Pancreas (tissue), 10 donors: ENCODE data around the gene KIF4A. TPM values are rescaled to one million over a fixed set of nuclear protein-coding genes. Genes with fewer than 3 reads are reported as not detected.

ENCODE experiments used
- ATAC-seq, 4 donors: fragments of 200-7000 bp; cut with Tn5 transposase; one replicate each; pipeline versions ENCODE4 v1.8.0 to v1.9.1; 2020; ENCODE audit warnings: mild to moderate bottlenecking in 4 of 4, moderate library complexity in 4 of 4
- DNase-seq, 6 donors: peaks; one replicate each; pipeline ENCODE4 v3.0.0-alpha.2; 2020
- FAIRE-seq: peaks from 2 replicates; lab custom pipeline; 2012; peaks lifted over from hg19 to GRCh38; lab: Jason Lieb, UNC
- H3K27ac ChIP-seq, 4 donors: fragments of 200-600 bp; sonication (generic); 1 replicate in 3 of 4; 2 replicates in 1 of 4; pipeline versions ENCODE4 v1.5.0 to v1.8.0; 2020
- H3K27me3 ChIP-seq, 4 donors: fragments of 200-600 bp; one replicate each; pipeline ENCODE4 v1.8.0; 2021
- H3K36me3 ChIP-seq, 3 donors: fragments of 200-600 bp; sonication (generic) in 1 of 3; one replicate each; pipeline versions ENCODE4 v1.5.0 to v1.8.0; 2020 to 2021
- H3K4me1 ChIP-seq, 3 donors: fragments of 200-600 bp; one replicate each; pipeline ENCODE4 v1.8.0; 2021
- H3K4me3 ChIP-seq, 4 donors: fragments of 200-600 bp; sonication (generic) in 2 of 4; one replicate each; pipeline versions ENCODE4 v1.5.0 to v1.8.0; 2020 to 2021
- H3K9me3 ChIP-seq, 4 donors: fragments of 200-600 bp; one replicate each; pipeline ENCODE4 v1.8.0; 2021
- WGBS, 2 donors: extraction: QIAGEN DNeasy Blood & Tissue Kit; methylation state at CpG; one replicate each; pipeline ENCODE4 v1.1.7; 2013; 5-methylcytosine and 5-hydroxymethylcytosine counted together
- intact Hi-C, 3 donors: fragments of 100-400 bp; cut with DNase I; formaldehyde crosslinking; loops; one replicate each; pipeline versions ENCODE4 v1.11.1 to v1.14.2; 2022
- polyA plus RNA-seq, 2 donors: library from polyadenylated mRNA; stranded (reverse); fragments of 200-250 nt; gene quantifications; one replicate each; pipeline ENCODE4 v1.2.3, GENCODE V29; 2013
- total RNA-seq, 6 donors: library from RNA; stranded (reverse); fragmentation: NEBNext Ultra II Directional in 4 of 6; extraction: Animal tissue kit (Norgen Biotek cat#: 25700) in 4 of 6; gene quantifications; one replicate each; pipeline versions ENCODE4 v1.2.1 to v1.2.4, GENCODE V29; 2021 to 2023
- TF ChIP-seq, protein P1 (sequence below), 4 donors: fragments of 200-600 bp; sonication (generic) in 3 of 4; IDR thresholded peaks; one replicate each; pipeline versions ENCODE4 v1.5.0 to v1.8.0; 2021; ENCODE audit warnings: antibody characterized with exemption in 4 of 4
- donor health status: healthy with polysubstance abuse.
- donor health status: DM: no; HTN: no; CAD: no; lungs with moderate emphysema.
- donor health status: DM: no; HTN: no; CAD: no.
- donor health status: control.
- donor health status: control.
- donor health status: Bipolar disorder and iron deficiency.
- donor health status: DM: yes; HTN: yes; CAD: no.
- donor health status: DM: no; HTN: no; CAD: no.
- donor health status: DM: no; HTN: no; CAD: no.
- donor health status: DM: yes; HTN: yes; CAD: no.

The KIF4A gene
- total and polyA plus RNA-seq, 8 donors: 0.04 to 0.72 (median 0.12) TPM; not detected in 1

- Histone ChIP-seq H3K9me3 (no peaks in the 10 kb centered on the region), H3K36me3 (no peaks in the 10 kb centered on the region), H3K4me3 (no peak overlapping the region), H3K27me3 (peaks cover 0 to 14% (median 0%) of the 10 kb centered on the region in 4 donors), H3K4me1 (no peaks in the 10 kb centered on the region), H3K27ac (no peak overlapping the region)
- 87 to 96% methylated on average over 3 of the region's 3 CpGs for WGBS, 2 donors
- ATAC-seq (no peak), DNase-seq (no peak), FAIRE-seq (no peak)
- TF ChIP-seq, protein P1, sequence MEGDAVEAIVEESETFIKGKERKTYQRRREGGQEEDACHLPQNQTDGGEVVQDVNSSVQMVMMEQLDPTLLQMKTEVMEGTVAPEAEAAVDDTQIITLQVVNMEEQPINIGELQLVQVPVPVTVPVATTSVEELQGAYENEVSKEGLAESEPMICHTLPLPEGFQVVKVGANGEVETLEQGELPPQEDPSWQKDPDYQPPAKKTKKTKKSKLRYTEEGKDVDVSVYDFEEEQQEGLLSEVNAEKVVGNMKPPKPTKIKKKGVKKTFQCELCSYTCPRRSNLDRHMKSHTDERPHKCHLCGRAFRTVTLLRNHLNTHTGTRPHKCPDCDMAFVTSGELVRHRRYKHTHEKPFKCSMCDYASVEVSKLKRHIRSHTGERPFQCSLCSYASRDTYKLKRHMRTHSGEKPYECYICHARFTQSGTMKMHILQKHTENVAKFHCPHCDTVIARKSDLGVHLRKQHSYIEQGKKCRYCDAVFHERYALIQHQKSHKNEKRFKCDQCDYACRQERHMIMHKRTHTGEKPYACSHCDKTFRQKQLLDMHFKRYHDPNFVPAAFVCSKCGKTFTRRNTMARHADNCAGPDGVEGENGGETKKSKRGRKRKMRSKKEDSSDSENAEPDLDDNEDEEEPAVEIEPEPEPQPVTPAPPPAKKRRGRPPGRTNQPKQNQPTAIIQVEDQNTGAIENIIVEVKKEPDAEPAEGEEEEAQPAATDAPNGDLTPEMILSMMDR (IDR thresholded peaks at IDR 0.05): no peak
- intact Hi-C loops: no loop called here
These were observed 35.0 kb upstream of the KIF4A start for GRCh38 chrX:70254909-70255308.

DNA sequence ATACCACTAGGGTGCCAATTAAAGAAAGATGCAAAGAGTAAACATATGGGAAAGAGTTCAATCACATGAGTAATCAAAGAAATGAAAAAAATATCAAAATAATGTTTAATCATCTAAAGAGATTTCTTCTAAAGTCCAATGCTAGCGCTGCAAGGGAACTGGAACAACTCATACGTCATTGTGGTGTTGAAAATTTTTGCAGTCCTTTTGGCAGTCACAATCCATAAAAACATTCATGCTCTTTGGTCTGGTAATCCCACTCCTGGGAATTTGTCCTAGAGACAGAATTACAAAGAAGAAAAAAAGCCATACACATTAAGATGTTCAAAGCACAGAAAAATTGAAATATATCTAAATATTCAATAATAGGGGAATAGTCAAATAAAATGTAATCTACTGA is 34.5 kb upstream of the KIF4A start:
- DNase-seq (no peak), FAIRE-seq (peak; percentile 45), ATAC-seq (no peak)
- TF ChIP-seq, protein P1 (IDR thresholded peaks at IDR 0.05): no peak
- H3K36me3 ChIP-seq: no peaks in the 10 kb centered on the region
- no peaks in the 10 kb centered on the region for H3K9me3 ChIP-seq
- WGBS, 2 donors: 88 to 91% methylated on average over 2 of the region's 2 CpGs
- no peaks in the 10 kb centered on the region for H3K4me1 ChIP-seq
- H3K4me3 ChIP-seq: no peak overlapping the region
- H3K27me3 ChIP-seq: peaks cover 0 to 14% (median 0%) of the 10 kb centered on the region in 4 donors
- intact Hi-C loops: no loop called here
- H3K27ac ChIP-seq: no peak overlapping the region

DNA sequence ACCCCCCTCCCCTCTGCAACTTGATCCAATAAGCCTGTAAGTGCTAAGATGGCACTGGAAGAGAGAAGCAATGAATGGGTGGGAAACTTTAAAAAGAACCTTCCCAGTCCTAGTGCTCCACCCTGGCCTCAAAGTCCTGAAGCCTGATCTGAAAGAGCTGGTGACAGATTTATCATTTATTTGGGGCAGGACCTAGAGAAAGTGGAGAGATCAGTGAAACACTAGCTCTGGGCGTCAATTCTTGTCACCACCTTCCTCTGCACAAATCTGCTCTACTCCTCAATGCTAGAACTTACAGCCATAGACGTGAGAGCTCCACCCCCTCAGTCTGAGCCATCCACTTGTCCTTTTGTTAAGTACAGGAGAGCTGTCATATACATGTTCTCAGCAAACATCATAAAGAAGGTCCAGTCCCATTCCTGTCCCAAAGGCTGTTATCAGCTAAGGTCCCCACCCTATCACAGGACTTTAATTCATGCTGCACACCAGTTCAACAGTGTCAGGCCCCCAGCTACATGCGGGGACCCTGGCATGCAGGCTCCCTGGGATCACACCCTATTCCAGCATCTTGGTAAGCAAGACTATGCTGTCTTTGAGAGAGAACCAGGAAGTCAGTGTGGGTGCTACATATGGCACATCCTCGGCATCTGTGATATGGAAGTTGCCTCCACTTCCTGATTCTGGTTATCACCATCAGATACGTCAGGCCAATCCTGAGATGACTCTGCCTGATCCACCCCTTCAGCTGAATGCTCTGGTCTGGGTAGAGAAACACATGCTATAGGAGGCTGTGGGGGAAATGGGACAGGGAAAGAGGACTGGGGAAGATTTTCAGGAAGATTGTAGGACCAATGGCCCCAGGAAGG is 32.2 kb upstream of the KIF4A start:
- H3K9me3 ChIP-seq: no peaks in the 10 kb centered on the region
- peaks cover 0 to 3% (median 0%) of the 10 kb centered on the region in 4 donors for H3K27me3 ChIP-seq
- ATAC-seq: no peak
- no peak overlapping the region for H3K4me3 ChIP-seq
- TF ChIP-seq, protein P1 (IDR thresholded peaks at IDR 0.05): no peak
- intact Hi-C loops: no loop called here
- WGBS, 2 donors: 55 to 84% methylated on average over 5 of the region's 5 CpGs
- H3K36me3 ChIP-seq: no peaks in the 10 kb centered on the region
- no peak for FAIRE-seq
- H3K4me1 ChIP-seq: no peaks in the 10 kb centered on the region
- no peak for DNase-seq
- no peak overlapping the region for H3K27ac ChIP-seq

DNA sequence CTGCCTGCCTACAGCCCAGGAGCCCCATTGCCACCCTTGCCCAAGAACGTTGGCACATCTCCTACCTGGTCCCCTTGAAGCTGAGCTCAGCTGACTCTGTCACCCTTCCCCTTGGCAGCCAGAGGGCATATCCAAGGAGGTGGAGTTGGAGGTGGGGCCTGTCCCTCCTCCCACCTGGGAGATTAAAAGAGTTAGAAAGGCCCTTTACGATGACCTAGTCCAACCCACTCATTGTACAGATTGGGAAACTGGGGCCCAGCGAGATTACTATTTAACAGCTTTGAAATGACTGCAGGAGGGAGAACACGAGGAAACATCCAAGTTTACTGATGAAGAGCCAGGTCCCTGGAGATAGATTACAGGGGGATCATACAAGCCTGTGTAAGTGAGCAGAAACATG is 29.8 kb upstream of the KIF4A start, which contains the start of gene P2RY4:
Gene P2RY4 (minus strand): TSS at position 101 of the 400 bp plus-strand sequence. CDS start 580 bp downstream, outside the sequence.
- ATAC-seq (no peak), DNase-seq (no peak), FAIRE-seq (no peak)
- Histone ChIP-seq H3K4me3 (no peak within 1 kb of the TSS), H3K27ac (no peak within 1 kb of the TSS), H3K27me3 (peaks cover 0 to 3% (median 0%) of the 10 kb centered on the region in 4 donors), H3K36me3 (no peaks in the 10 kb centered on the region), H3K4me1 (no peaks in the 10 kb centered on the region), H3K9me3 (no peaks in the 10 kb centered on the region)
- TF ChIP-seq, protein P1 (IDR thresholded peaks at IDR 0.05): no peak
- WGBS, 2 donors: 64 to 68% methylated on average over 4 of the region's 4 CpGs
- intact Hi-C loops: no loop called here
